ENCODE results near the gene MMP13. TPM values are rescaled to one million over a fixed set of nuclear protein-coding genes. Genes with fewer than 3 reads are reported as not detected.

MMP13 gene
- total RNA-seq, 1 experiment from 2014 or later, result 0.15 TPM

DNA sequence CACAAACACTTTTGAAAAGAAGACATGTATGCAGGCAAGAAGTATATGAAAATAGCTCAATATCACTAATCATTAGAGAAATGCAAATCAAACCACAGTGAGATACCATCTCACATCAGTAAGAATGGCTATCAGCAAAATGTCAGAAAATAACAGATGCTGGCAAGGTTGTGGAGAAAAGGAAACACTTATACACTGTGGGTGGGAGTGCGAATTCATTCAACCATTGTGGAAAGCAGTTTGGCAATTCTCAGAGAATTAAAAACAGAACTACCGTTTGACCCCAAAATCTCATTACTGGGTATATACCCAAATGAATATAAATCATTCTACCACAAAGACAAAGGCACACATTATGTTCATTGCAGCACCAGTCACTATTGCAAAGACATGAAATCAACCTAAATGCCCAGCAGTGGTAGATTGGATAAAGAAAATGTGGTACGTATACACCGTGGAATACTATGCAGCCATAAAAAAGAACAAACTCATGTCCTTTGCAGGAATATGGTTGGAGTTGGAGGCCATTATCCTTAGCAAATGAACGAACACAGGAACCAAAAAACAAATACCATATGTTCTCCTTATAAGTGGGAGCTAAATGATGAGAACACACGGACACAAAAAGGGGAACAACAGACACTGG, 18.5 kb downstream of the MMP13 start:
- ATAC-seq (no peak), DNase-seq (ENCODE audit: low read depth, low spot score) (no peak)
- no TSS peak for BruUV-seq (replicated peaks)
- intact Hi-C loops (cut with micrococcal nuclease; ENCODE audit: unreplicated experiment), result no loop called here
- Histone ChIP-seq H3K27me3 (ENCODE audit: control insufficient read depth, insufficient read depth, low read length) (peaks cover 8% of the 10 kb centered on the region; the same call in 1 of the 2 replicates), H3K4me1 (ENCODE audit: control insufficient read depth, insufficient read depth, low read length) (no peaks in the 10 kb centered on the region), H3K27ac (ENCODE audit: low read length) (no peak overlapping the region), H3K36me3 (ENCODE audit: control insufficient read depth, insufficient read depth, low read length) (no peaks in the 10 kb centered on the region), H3K9me3 (ENCODE audit: control insufficient read depth, insufficient read depth, low read depth, low read length) (no peaks in the 10 kb centered on the region), H3K4me3 (ENCODE audit: low read depth in 2 of 2, low read length in 2 of 2) (no peak overlapping the region)
- POLR2A ChIA-PET, result no interaction called here
- CTCF ChIA-PET, result interaction anchor here (0.7 kb wide), 1 partner anchor 267 kb away, joined by 5 read pairs; no protein-coding TSS in a partner anchor
- TF ChIP-seq POLR2AphosphoS5 (IDR thresholded peaks at IDR 0.05; ENCODE audit: low read depth, low read length) (no peak), TCF7L2 (IDR thresholded peaks at IDR 0.05; ENCODE audit: low read depth, low read length) (no peak), SIN3A (IDR thresholded peaks at IDR 0.05; ENCODE audit: borderline replicate concordance, insufficient read depth, low read depth, low read length) (no peak)
- TF ChIP-seq, protein P1, sequence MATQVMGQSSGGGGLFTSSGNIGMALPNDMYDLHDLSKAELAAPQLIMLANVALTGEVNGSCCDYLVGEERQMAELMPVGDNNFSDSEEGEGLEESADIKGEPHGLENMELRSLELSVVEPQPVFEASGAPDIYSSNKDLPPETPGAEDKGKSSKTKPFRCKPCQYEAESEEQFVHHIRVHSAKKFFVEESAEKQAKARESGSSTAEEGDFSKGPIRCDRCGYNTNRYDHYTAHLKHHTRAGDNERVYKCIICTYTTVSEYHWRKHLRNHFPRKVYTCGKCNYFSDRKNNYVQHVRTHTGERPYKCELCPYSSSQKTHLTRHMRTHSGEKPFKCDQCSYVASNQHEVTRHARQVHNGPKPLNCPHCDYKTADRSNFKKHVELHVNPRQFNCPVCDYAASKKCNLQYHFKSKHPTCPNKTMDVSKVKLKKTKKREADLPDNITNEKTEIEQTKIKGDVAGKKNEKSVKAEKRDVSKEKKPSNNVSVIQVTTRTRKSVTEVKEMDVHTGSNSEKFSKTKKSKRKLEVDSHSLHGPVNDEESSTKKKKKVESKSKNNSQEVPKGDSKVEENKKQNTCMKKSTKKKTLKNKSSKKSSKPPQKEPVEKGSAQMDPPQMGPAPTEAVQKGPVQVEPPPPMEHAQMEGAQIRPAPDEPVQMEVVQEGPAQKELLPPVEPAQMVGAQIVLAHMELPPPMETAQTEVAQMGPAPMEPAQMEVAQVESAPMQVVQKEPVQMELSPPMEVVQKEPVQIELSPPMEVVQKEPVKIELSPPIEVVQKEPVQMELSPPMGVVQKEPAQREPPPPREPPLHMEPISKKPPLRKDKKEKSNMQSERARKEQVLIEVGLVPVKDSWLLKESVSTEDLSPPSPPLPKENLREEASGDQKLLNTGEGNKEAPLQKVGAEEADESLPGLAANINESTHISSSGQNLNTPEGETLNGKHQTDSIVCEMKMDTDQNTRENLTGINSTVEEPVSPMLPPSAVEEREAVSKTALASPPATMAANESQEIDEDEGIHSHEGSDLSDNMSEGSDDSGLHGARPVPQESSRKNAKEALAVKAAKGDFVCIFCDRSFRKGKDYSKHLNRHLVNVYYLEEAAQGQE (IDR thresholded peaks at IDR 0.05; ENCODE audit: insufficient read depth in 1 of 2, low read depth in 2 of 2, low read length in 1 of 2), result no peak
- TF ChIP-seq, protein P2, sequence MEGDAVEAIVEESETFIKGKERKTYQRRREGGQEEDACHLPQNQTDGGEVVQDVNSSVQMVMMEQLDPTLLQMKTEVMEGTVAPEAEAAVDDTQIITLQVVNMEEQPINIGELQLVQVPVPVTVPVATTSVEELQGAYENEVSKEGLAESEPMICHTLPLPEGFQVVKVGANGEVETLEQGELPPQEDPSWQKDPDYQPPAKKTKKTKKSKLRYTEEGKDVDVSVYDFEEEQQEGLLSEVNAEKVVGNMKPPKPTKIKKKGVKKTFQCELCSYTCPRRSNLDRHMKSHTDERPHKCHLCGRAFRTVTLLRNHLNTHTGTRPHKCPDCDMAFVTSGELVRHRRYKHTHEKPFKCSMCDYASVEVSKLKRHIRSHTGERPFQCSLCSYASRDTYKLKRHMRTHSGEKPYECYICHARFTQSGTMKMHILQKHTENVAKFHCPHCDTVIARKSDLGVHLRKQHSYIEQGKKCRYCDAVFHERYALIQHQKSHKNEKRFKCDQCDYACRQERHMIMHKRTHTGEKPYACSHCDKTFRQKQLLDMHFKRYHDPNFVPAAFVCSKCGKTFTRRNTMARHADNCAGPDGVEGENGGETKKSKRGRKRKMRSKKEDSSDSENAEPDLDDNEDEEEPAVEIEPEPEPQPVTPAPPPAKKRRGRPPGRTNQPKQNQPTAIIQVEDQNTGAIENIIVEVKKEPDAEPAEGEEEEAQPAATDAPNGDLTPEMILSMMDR (IDR thresholded peaks at IDR 0.05), result no peak
- in situ Hi-C loops (cut with HindIII; ENCODE audit: low pct_unique_long_range_greater_than_20kb, low sequenced_read_pairs), result no loop called here

DNA sequence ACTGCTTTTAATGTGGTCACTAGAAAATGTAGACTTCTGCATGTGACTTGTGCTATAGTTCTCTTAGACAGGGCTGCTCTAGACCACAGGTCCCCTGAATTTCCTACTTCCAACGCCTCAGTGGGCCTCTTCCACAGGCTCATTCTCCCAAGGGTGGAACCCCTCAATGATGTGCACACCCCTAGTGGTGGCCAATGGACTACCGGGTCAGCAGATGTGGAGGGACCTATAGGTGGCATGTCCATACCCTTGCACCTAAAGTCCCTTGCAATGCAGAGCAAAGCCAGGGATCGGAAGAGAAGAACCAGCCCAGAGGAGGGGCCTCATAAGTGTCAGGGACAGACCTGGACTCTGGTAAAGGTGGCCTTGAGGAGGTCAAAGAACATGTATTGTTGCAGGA, 20.0 kb downstream of the MMP13 start:
- no peak overlapping the region for H3K27ac ChIP-seq (ENCODE audit: low read length)
- in situ Hi-C loops (cut with HindIII; ENCODE audit: low pct_unique_long_range_greater_than_20kb, low sequenced_read_pairs), result no loop called here
- H3K9me3 ChIP-seq (ENCODE audit: control insufficient read depth, insufficient read depth, low read depth, low read length), result no peaks in the 10 kb centered on the region
- no peaks in the 10 kb centered on the region for H3K36me3 ChIP-seq (ENCODE audit: control insufficient read depth, insufficient read depth, low read length)
- H3K27me3 ChIP-seq (ENCODE audit: control insufficient read depth, insufficient read depth, low read length), result peaks cover 8% of the 10 kb centered on the region
- no peak for TF ChIP-seq POLR2AphosphoS5 (IDR thresholded peaks at IDR 0.05; ENCODE audit: low read depth, low read length)
- TF ChIP-seq TCF7L2 (IDR thresholded peaks at IDR 0.05; ENCODE audit: low read depth, low read length), result no peak
- TF ChIP-seq SIN3A (IDR thresholded peaks at IDR 0.05; ENCODE audit: borderline replicate concordance, insufficient read depth, low read depth, low read length), result no peak
- TF ChIP-seq, protein P2 (IDR thresholded peaks at IDR 0.05), result peak; percentile 23; the same call in 1 of the 2 replicates
- TF ChIP-seq, protein P1 (IDR thresholded peaks at IDR 0.05; ENCODE audit: insufficient read depth in 1 of 2, low read depth in 2 of 2, low read length in 1 of 2), result no peak
- no TSS peak for BruUV-seq (replicated peaks)
- intact Hi-C loops (cut with micrococcal nuclease; ENCODE audit: unreplicated experiment), result no loop called here
- H3K4me1 ChIP-seq (ENCODE audit: control insufficient read depth, insufficient read depth, low read length), result no peaks in the 10 kb centered on the region
- DNase-seq (ENCODE audit: low read depth, low spot score) (no peak), ATAC-seq (peak; percentile 55; the same call in 1 of the 2 replicates)
- no peak overlapping the region for H3K4me3 ChIP-seq (ENCODE audit: low read depth in 2 of 2, low read length in 2 of 2)
- CTCF ChIA-PET, result no interaction called here
- POLR2A ChIA-PET, result no interaction called here
